Measurements from ENCODE around the gene ZNF12.
"Not testable (repeated sequence)": the region's sequence is repeated elsewhere in the genome, so short reads cannot be mapped to it uniquely, and the experiment has no call there.

DNA sequence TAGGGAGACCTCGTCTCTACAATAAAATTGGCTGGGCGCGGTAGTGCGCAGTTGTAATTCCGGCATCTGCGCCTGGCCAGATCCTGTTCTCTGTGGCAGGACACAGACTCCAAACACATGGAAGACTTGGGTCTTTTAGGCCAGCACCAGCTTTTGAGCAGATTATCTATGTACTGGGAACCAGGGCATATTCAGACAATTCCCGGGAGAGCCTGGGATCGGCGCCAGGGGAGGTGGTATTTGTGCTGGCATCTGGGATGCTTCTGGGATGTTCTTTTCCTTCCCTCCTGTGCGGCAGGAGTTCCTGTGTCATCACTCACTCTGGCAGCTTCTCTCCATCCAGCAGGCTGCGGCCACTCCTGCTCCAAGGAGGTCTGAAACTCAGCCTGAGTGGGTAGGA, 31.7 kb upstream of the ZNF12 start:
- TF ChIP-seq, protein P1, sequence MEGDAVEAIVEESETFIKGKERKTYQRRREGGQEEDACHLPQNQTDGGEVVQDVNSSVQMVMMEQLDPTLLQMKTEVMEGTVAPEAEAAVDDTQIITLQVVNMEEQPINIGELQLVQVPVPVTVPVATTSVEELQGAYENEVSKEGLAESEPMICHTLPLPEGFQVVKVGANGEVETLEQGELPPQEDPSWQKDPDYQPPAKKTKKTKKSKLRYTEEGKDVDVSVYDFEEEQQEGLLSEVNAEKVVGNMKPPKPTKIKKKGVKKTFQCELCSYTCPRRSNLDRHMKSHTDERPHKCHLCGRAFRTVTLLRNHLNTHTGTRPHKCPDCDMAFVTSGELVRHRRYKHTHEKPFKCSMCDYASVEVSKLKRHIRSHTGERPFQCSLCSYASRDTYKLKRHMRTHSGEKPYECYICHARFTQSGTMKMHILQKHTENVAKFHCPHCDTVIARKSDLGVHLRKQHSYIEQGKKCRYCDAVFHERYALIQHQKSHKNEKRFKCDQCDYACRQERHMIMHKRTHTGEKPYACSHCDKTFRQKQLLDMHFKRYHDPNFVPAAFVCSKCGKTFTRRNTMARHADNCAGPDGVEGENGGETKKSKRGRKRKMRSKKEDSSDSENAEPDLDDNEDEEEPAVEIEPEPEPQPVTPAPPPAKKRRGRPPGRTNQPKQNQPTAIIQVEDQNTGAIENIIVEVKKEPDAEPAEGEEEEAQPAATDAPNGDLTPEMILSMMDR (IDR thresholded peaks at IDR 0.05), result not testable (repeated sequence)
- TF ChIP-seq EZH2 (IDR thresholded peaks at IDR 0.05), result not testable (repeated sequence)
